ENCODE data around the gene TMEM129.
"Not testable (repeated sequence)": the region's sequence is repeated elsewhere in the genome, so short reads cannot be mapped to it uniquely, and the experiment has no call there.

The TMEM129 gene

GRCh38 chr4:1701671-1702070, 19.5 kb downstream of the TMEM129 start:
- not testable (repeated sequence) for DNase-seq

- DNase-seq = peak in 6 of 58 donors; percentile 20 to 52 (median 26)
Measured at GRCh38 chr4:1695913-1696312, 25.2 kb downstream of the TMEM129 start.

GRCh38 chr4:1693131-1693896, 27.8 kb downstream of the TMEM129 start:
- peak in 31 of 58 donors; percentile 12 to 65 (median 30) for DNase-seq

GRCh38 chr4:1691737-1692373, 29.3 kb downstream of the TMEM129 start:
- no peak for DNase-seq

- DNase-seq = no peak
Measured at GRCh38 chr4:1690698-1691097, 30.4 kb downstream of the TMEM129 start.

GRCh38 chr4:1686440-1687036, 34.6 kb downstream of the TMEM129 start:
- no peak for DNase-seq

- no peak for DNase-seq
Measured at GRCh38 chr4:1685235-1686150, 35.6 kb downstream of the TMEM129 start.

- peak in 14 of 58 donors; percentile 22 to 86 (median 72) for DNase-seq
Measured at GRCh38 chr4:1684506-1685234, 36.5 kb downstream of the TMEM129 start.

GRCh38 chr4:1683736-1684505, 37.2 kb downstream of the TMEM129 start, which contains the start of gene FAM53A:
Gene FAM53A (minus strand): TSS chr4:1684313. CDS start chr4:1668741, 15,572 bp downstream.
- peak in 41 of 58 donors; percentile 35 to 89 (median 75) for DNase-seq

GRCh38 chr4:1683261-1683735, 37.8 kb downstream of the TMEM129 start:
- peak in 4 of 58 donors; percentile 10 to 25 (median 20) for DNase-seq

GRCh38 chr4:1682860-1683259, 38.3 kb downstream of the TMEM129 start:
- DNase-seq = no peak

- no peak for DNase-seq
Measured at GRCh38 chr4:1678244-1678643, 42.9 kb downstream of the TMEM129 start.

GRCh38 chr4:1676605-1677525, 44.3 kb downstream of the TMEM129 start:
- DNase-seq = no peak

- no peak for DNase-seq
Measured at GRCh38 chr4:1675802-1676137, 45.4 kb downstream of the TMEM129 start.

- no peak for DNase-seq
Measured at GRCh38 chr4:1675136-1675801, 45.9 kb downstream of the TMEM129 start.

- DNase-seq = peak in 23 of 58 donors; percentile 3 to 65 (median 31)
Measured at GRCh38 chr4:1674682-1675081, 46.4 kb downstream of the TMEM129 start.

GRCh38 chr4:1673671-1674070, 47.5 kb downstream of the TMEM129 start:
- DNase-seq = no peak

- not testable (repeated sequence) for DNase-seq
Measured at GRCh38 chr4:1671011-1671410, 50.1 kb downstream of the TMEM129 start.

Measured in anterior cingulate cortex (tissue), 58 donors.